SK-N-DZ (cell line): ENCODE results near the gene TEX47.

Experiments used
- DNase-seq: peaks from one replicate; pipeline ENCODE4 v3.0.0-alpha.2; 2015; ENCODE audit warnings: low spot score
- small RNA-seq, 2 experiments: library from RNA; depleted of rRNA; stranded (forward); fragments of <200 nt; gene quantifications; one replicate each; pipeline ENCODE3, GENCODE V24; 2014

TEX47 gene

DNA sequence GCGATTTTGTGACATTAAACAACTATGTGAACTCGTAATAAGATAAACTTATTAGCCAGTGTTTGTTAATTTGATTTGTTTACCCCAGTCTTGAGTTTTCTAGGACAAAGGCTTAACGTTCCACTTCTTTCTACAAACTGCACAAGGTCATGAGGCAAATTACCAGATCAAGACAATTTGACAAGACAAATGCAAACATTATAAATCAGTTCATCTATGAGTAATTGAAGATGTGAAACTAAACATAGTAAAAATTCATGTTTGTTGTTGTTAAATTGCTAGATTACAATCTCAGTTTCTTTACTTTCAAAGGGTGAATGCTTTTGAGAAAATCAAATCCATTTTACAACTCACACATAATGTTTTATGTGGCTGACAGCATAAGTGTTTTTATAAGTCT, 49.4 kb downstream of the TEX47 start:
- no peak for DNase-seq

Small RNAs within 50 kb of the gene (small RNA-seq; reads per million reads assigned to genes)
- gene AC002127.1: 0 reads per million in 2 experiments
